Measurements from ENCODE around the gene PDLIM4. TPM values are rescaled to one million over a fixed set of nuclear protein-coding genes. Genes with fewer than 3 reads are reported as not detected.

PDLIM4 gene
- total and polyA plus RNA-seq, 2 experiments from 2014 or later, result 25.2 to 31.8 TPM

GRCh38 chr5:132309679-132310078, 52.2 kb downstream of the PDLIM4 start:
- Histone ChIP-seq H3K79me2 (replicated peaks; ENCODE audit: insufficient read depth) (no peaks in the 10 kb centered on the region), H3K27ac (ENCODE audit: low read depth) (no peak overlapping the region), H3K9me2 (ENCODE audit: insufficient read depth) (no peaks in the 10 kb centered on the region; the same call in 1 of the 2 replicates), H2AFZ (no peak overlapping the region), H3K36me3 (ENCODE audit: insufficient read depth) (no peaks in the 10 kb centered on the region), H3K4me2 (no peak overlapping the region), H3K4me3 (no peak overlapping the region), H3K27me3 (ENCODE audit: insufficient read depth) (no peaks in the 10 kb centered on the region), H4K20me1 (replicated peaks; ENCODE audit: insufficient read depth) (no peaks in the 10 kb centered on the region), H3F3A (replicated peaks; ENCODE audit: low read depth) (no peaks in the 10 kb centered on the region), H3K4me1 (ENCODE audit: insufficient read depth) (no peaks in the 10 kb centered on the region)
- Mint-ChIP-seq H3K9me3 (no peaks in the 10 kb centered on the region), H3K4me1 (no peaks in the 10 kb centered on the region), H3K4me3 (no peak overlapping the region), H3K27me3 (ENCODE audit: insufficient read depth, low read depth, poor library complexity) (peaks cover 2% of the 10 kb centered on the region), H3K36me3 (ENCODE audit: low read depth) (no peaks in the 10 kb centered on the region), H3K27ac (no peak overlapping the region)
- DNase-seq (ENCODE audit: low spot score) (no peak), ATAC-seq (no peak)
- TF ChIP-seq JUNB (IDR thresholded peaks at IDR 0.05; ENCODE audit: unreplicated experiment) (no peak), STAT1 (IDR thresholded peaks at IDR 0.05; ENCODE audit: unreplicated experiment) (no peak), ETS1 (IDR thresholded peaks at IDR 0.05) (no peak), ZNF331 (CRISPR knock-in tag; IDR thresholded peaks at IDR 0.05; ENCODE audit: low read depth) (no peak), NANOG (IDR thresholded peaks at IDR 0.05; ENCODE audit: borderline replicate concordance) (no peak), CREB1 (CRISPR knock-in tag; IDR thresholded peaks at IDR 0.05; ENCODE audit: low read depth) (no peak), REST (IDR thresholded peaks at IDR 0.05; ENCODE audit: unreplicated experiment) (no peak)

- H3K79me2 ChIP-seq (replicated peaks; ENCODE audit: insufficient read depth), result no peaks in the 10 kb centered on the region
- H3K36me3 ChIP-seq (ENCODE audit: insufficient read depth), result no peaks in the 10 kb centered on the region
- DNase-seq (ENCODE audit: low spot score) (no peak), ATAC-seq (no peak)
- H4K20me1 ChIP-seq (replicated peaks; ENCODE audit: insufficient read depth), result no peaks in the 10 kb centered on the region
- Mint-ChIP-seq H3K9me3 (no peaks in the 10 kb centered on the region), H3K36me3 (ENCODE audit: low read depth) (no peaks in the 10 kb centered on the region), H3K4me1 (no peaks in the 10 kb centered on the region), H3K27ac (no peak overlapping the region), H3K4me3 (no peak overlapping the region), H3K27me3 (ENCODE audit: insufficient read depth, low read depth, poor library complexity) (no peaks in the 10 kb centered on the region)
- no peaks in the 10 kb centered on the region; the same call in 1 of the 2 replicates for H3K9me2 ChIP-seq (ENCODE audit: insufficient read depth)
- H3K4me2 ChIP-seq, result no peak overlapping the region
- no peak overlapping the region for H3K4me3 ChIP-seq
- H3K27me3 ChIP-seq (ENCODE audit: insufficient read depth), result no peaks in the 10 kb centered on the region
- no peak overlapping the region for H2AFZ ChIP-seq
- H3K4me1 ChIP-seq (ENCODE audit: insufficient read depth), result no peaks in the 10 kb centered on the region
- H3F3A ChIP-seq (replicated peaks; ENCODE audit: low read depth), result no peaks in the 10 kb centered on the region
- H3K27ac ChIP-seq (ENCODE audit: low read depth), result no peak overlapping the region
- TF ChIP-seq NANOG (IDR thresholded peaks at IDR 0.05; ENCODE audit: borderline replicate concordance) (no peak), ZNF462 (CRISPR knock-in tag; IDR thresholded peaks at IDR 0.05) (no peak), POLR2AphosphoS5 (IDR thresholded peaks at IDR 0.05; ENCODE audit: low read depth) (no peak), STAT1 (IDR thresholded peaks at IDR 0.05; ENCODE audit: unreplicated experiment) (no peak), ZNF331 (CRISPR knock-in tag; IDR thresholded peaks at IDR 0.05; ENCODE audit: low read depth) (no peak)
Measured at GRCh38 chr5:132310141-132310834, 52.8 kb downstream of the PDLIM4 start.

All from GM23338 (cell line).